ENCODE data around the gene ZNF521. TPM values are rescaled to one million over a fixed set of nuclear protein-coding genes. Genes with fewer than 3 reads are reported as not detected.

ZNF521 gene
- 5.3 and 75.1 TPM in 2 replicates for total RNA-seq (ENCODE audit: low replicate concordance)
- long read RNA-seq, full-length matches to known transcripts, result 1 of 6 reads
- long read RNA-seq, partial matches to known transcripts, result 3 of 6 reads
- long read RNA-seq, other reads (novel, unspliced or antisense), result 2 of 6 reads

DNA sequence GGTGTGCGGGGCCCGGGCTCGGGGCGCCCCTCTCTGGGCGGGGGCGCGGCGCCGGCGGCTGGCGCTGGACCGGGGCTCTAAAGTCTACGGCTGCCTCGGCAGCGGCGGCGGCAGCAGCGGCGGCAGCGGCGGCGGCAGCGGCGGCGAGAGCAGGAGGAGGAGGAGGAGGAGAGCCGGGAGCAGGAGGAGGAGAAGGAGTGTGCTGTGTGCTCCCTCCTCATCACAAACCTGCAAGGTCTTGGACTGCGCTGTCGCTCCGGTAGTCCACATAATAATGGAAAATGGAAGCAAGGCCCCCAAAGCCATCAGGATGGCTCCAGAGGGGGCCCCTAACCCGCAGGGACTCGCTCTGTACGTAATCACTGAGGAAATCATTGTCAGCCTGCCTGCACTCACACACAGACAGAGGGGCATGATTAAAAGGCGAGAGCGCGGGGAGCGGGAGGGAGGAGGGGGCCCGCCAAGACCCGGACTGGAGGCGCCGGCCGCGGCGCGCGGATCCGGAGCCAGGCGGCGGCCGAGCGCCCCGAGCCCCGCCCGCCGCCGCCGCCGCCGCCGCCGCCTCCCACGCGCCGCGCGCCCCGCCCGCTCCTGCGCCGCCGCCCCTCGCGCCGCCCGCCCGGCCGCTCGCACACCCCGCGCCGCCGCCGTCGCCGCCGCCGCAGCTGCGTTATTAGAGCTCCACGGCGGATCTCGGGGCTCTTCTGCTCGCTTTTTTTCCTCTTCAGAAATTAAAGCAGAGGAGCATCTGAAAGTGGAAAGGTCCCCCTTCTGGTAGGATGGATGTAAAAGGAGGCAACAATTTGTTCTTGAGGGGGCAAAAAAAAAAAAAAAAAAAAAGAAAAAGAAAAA is at the start of gene ZNF521:
TSS of gene ZNF521 (minus strand) at position 390 of the 852 bp plus-strand sequence. CDS start 1,220 bp downstream, outside the sequence.
- peak within 1 kb of the TSS; percentile 91 for H3K27ac Mint-ChIP-seq
- H3K9me3 Mint-ChIP-seq, result no peaks in the 10 kb centered on the region
- H3K36me3 Mint-ChIP-seq, result no peaks in the 10 kb centered on the region

DNA sequence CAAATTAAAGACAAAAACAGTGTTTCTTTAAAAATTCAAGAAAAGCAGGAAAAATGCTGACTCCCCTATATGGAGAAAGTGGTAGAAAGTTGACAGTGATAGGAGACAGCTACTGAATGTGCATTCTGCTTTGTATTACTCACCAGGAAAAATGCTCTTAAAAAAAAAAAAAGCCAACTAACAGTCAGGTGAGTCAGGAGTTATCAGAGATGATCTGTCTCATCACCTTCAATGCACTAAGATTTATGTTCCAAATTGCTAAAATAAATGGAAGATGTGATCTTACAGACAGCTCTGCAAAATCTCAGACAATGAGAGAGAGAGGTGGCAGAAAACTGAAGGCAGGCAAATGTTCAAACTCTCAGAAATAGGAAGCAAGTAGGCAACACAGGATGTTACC is 47.6 kb upstream of the ZNF521 start:
- peaks cover 5% of the 10 kb centered on the region for H3K9me3 Mint-ChIP-seq

More for the DNA sequence above, at the start of gene ZNF521:
- H3K27me3 Mint-ChIP-seq, result peaks cover 60% of the 10 kb centered on the region
- peak; percentile 87 for DNase-seq (ENCODE audit: extremely low spot score, unreplicated experiment)
- TF ChIP-seq, protein P1, sequence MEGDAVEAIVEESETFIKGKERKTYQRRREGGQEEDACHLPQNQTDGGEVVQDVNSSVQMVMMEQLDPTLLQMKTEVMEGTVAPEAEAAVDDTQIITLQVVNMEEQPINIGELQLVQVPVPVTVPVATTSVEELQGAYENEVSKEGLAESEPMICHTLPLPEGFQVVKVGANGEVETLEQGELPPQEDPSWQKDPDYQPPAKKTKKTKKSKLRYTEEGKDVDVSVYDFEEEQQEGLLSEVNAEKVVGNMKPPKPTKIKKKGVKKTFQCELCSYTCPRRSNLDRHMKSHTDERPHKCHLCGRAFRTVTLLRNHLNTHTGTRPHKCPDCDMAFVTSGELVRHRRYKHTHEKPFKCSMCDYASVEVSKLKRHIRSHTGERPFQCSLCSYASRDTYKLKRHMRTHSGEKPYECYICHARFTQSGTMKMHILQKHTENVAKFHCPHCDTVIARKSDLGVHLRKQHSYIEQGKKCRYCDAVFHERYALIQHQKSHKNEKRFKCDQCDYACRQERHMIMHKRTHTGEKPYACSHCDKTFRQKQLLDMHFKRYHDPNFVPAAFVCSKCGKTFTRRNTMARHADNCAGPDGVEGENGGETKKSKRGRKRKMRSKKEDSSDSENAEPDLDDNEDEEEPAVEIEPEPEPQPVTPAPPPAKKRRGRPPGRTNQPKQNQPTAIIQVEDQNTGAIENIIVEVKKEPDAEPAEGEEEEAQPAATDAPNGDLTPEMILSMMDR (conservative IDR thresholded peaks at IDR 0.05), result peak; percentile 61
- H3K4me1 Mint-ChIP-seq (ENCODE audit: unreplicated experiment), result peaks cover 20% of the 10 kb centered on the region
- H3K4me3 Mint-ChIP-seq, result peak within 1 kb of the TSS; percentile 96

DNA sequence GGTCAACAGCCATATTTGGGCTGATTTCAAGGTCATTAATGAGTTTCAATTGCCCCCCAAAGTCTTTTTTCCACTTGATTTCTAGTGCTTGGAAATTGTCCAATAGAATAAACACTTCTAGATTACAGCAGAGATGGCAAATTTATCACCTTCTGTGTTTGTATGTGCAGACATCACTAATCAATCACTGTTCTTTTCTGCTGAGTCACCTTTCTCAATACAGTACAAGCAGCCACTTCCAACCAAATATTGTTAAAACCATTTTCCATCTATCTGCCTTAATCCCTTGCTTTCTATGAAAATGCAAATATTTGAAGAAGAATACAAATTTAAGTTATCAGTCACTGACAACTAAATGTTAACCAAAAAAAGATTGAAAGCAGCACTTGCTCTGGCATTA is 40.2 kb upstream of the ZNF521 start:
- H3K4me1 Mint-ChIP-seq (ENCODE audit: unreplicated experiment), result no peaks in the 10 kb centered on the region
- DNase-seq (ENCODE audit: extremely low spot score, unreplicated experiment), result no peak
- H3K4me3 Mint-ChIP-seq, result no peak overlapping the region
- H3K27me3 Mint-ChIP-seq, result peaks cover 3% of the 10 kb centered on the region
- H3K27ac Mint-ChIP-seq, result no peak overlapping the region
- TF ChIP-seq, protein P1 (conservative IDR thresholded peaks at IDR 0.05), result no peak
- H3K9me3 Mint-ChIP-seq, result peaks cover 7% of the 10 kb centered on the region
- H3K36me3 Mint-ChIP-seq, result no peaks in the 10 kb centered on the region

More for the DNA sequence above, 47.6 kb upstream of the ZNF521 start:
- DNase-seq (ENCODE audit: extremely low spot score, unreplicated experiment), result no peak
- H3K27ac Mint-ChIP-seq, result peak overlapping the region; percentile 12
- H3K36me3 Mint-ChIP-seq, result no peaks in the 10 kb centered on the region
- TF ChIP-seq, protein P1 (conservative IDR thresholded peaks at IDR 0.05), result no peak
- no peak overlapping the region for H3K4me3 Mint-ChIP-seq
- no peaks in the 10 kb centered on the region for H3K4me1 Mint-ChIP-seq (ENCODE audit: unreplicated experiment)
- peaks cover 5% of the 10 kb centered on the region for H3K27me3 Mint-ChIP-seq

DNA sequence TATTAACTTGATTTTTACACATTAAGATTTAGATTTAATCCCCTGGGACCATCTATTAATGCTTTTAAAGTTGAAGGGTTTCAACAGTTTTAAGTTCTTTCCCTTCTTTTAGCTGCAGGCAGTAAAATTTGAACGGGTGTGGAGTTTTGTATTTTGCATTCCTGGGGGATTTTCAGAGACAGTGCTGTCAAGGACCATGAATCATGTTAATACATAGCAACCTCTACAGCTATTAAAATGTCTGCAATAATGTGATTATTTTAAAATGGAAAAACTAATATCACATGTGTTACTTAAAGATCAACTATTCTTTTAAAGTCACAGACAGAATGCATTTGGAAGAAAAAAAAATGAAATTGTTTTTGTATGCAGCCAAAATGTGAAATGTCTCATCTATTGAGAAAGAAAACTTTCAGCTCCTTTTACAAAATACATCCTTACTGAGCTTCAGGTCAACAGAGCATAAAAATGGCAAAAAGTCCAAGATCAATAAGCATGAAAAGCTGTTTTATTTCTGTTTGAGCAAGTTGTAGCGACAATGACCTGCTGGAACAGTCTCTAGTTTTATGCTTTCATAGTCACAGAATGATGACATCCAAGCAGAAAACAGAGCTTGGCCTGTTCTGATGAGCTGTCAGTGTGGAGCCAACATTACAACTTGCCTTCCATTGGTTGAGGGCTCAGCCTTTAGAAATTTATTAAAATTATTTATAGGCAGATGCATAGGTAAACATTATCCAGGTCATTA is 21.6 kb upstream of the ZNF521 start:
- no peak overlapping the region for H3K27ac Mint-ChIP-seq
- DNase-seq (ENCODE audit: extremely low spot score, unreplicated experiment), result no peak

DNA sequence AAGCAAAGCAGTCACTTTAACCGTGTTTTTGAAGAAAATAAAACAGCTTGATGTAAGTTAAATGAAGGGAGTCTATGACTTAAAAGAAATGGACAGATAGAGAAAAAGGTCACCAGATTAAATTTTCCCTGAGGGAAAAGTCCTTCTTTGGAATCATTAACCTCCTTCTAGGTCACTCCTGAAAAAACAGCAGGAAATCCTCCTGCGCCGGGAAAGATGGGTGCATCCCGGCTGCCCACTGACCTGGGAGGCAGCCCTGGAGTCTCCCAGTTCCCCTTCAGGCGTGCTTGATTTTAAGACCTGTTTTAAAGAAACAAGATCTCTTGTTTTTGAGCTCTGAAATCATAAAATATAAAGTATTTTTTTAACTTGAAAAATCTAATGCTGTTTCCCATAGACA is 18.4 kb upstream of the ZNF521 start:
- Mint-ChIP-seq H3K9me3 (no peaks in the 10 kb centered on the region), H3K27me3 (peaks cover 42% of the 10 kb centered on the region), H3K36me3 (peaks cover 7% of the 10 kb centered on the region), H3K4me3 (no peak overlapping the region), H3K27ac (no peak overlapping the region), H3K4me1 (ENCODE audit: unreplicated experiment) (peaks cover 32% of the 10 kb centered on the region)
- TF ChIP-seq, protein P1 (conservative IDR thresholded peaks at IDR 0.05), result no peak
- DNase-seq (ENCODE audit: extremely low spot score, unreplicated experiment), result no peak

More for the DNA sequence above, 21.6 kb upstream of the ZNF521 start:
- H3K27me3 Mint-ChIP-seq, result peaks cover 57% of the 10 kb centered on the region
- H3K9me3 Mint-ChIP-seq, result no peaks in the 10 kb centered on the region
- TF ChIP-seq, protein P1 (conservative IDR thresholded peaks at IDR 0.05), result no peak
- peaks cover 32% of the 10 kb centered on the region for H3K4me1 Mint-ChIP-seq (ENCODE audit: unreplicated experiment)
- H3K4me3 Mint-ChIP-seq, result no peak overlapping the region
- no peaks in the 10 kb centered on the region for H3K36me3 Mint-ChIP-seq
